Measurements from ENCODE around the gene ATRN. TPM values are rescaled to one million over a fixed set of nuclear protein-coding genes. Genes with fewer than 3 reads are reported as not detected.
A peak's percentile ranks its signal among the peaks of the same experiment; 100 is the strongest.

Gene ATRN
- total and polyA plus RNA-seq, 4 donors = 4.2 to 38.5 (median 21.2) TPM

DNA sequence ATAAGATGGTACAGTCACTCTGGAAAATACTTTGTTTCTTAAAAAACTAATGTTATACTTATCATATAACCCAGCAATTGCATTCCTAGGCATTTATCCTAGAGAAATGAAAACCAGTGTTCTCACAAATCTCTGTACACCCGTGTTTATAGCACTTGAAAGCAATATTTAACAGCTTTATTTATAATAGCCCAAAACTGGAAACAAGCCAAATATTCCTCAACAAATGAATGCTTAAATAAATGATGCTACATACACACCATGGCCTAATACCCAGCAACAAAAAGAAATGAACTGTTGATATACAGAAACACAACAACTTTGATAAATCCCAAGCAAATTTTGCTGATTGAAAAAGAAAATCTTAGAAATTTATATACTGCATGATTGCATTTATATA lies 141.1 kb downstream of the ATRN start:
- Histone ChIP-seq H3K9ac (ENCODE audit: insufficient read depth in 1 of 2, low read length in 2 of 2) (no peak overlapping the region), H3K9me3 (ENCODE audit: control insufficient read depth in 4 of 4, insufficient read depth in 3 of 4, low read length in 3 of 4) (no peaks in the 10 kb centered on the region), H3K4me1 (ENCODE audit: control insufficient read depth in 5 of 5, insufficient read depth in 5 of 5, low read length in 5 of 5) (peaks cover 0 to 43% (median 9%) of the 10 kb centered on the region in 5 donors), H3K27ac (ENCODE audit: low read depth in 1 of 2, low read length in 1 of 2) (no peak overlapping the region), H3K27me3 (ENCODE audit: control insufficient read depth in 3 of 3, insufficient read depth in 3 of 3, low read length in 2 of 3) (no peaks in the 10 kb centered on the region), H3K4me3 (no peak overlapping the region), H3K36me3 (ENCODE audit: control insufficient read depth in 4 of 4, insufficient read depth in 4 of 4, low read length in 4 of 4) (no peaks in the 10 kb centered on the region)
- WGBS, 2 donors = 32 to 58% methylated on average over 1 of the region's 1 CpG
- no peak for ATAC-seq (ENCODE audit: insufficient read depth, low FRiP score)
- DNase-seq = peak in 2 of 3 donors; percentile 65 to 70
- TF ChIP-seq, protein P1, sequence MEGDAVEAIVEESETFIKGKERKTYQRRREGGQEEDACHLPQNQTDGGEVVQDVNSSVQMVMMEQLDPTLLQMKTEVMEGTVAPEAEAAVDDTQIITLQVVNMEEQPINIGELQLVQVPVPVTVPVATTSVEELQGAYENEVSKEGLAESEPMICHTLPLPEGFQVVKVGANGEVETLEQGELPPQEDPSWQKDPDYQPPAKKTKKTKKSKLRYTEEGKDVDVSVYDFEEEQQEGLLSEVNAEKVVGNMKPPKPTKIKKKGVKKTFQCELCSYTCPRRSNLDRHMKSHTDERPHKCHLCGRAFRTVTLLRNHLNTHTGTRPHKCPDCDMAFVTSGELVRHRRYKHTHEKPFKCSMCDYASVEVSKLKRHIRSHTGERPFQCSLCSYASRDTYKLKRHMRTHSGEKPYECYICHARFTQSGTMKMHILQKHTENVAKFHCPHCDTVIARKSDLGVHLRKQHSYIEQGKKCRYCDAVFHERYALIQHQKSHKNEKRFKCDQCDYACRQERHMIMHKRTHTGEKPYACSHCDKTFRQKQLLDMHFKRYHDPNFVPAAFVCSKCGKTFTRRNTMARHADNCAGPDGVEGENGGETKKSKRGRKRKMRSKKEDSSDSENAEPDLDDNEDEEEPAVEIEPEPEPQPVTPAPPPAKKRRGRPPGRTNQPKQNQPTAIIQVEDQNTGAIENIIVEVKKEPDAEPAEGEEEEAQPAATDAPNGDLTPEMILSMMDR (IDR thresholded peaks at IDR 0.05; ENCODE audit: control extremely low read depth, extremely low read depth) = no peak

DNA sequence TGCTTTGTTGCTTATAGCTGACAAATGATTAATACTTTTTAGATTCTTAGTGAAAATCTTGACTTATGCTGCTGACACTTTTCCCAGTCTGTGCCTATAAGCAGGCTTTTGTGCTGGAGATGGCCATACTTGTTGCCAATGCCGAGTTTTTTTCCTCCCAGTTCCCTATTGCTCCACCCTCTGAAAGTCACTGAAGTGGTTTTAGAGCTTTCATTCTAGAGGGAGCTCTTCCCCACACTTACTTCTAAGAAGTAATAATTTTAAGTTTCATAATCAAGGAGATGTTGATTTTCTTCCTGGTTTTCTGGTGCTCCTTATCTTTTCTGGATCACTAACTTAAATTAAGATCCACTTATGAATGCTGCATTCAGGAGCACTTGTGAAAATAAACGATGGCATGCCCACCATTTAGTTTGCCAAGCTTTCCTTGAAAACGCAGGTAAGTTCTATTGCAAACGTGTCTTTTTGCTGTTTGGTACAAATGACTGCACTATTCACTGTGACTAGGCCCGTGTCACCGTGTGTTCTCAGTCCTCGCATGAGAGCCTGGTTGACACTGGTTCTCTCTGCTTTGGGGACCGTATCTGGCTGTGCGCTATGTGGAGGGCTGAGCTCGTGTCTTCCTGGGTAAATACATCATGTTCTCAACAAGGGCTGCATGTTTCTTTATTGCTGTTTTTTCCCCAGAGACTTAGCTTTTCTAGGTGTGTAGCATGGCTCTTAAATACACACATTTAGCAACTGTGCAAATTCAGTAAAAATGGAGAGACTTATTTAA lies 142.2 kb downstream of the ATRN start:
- Histone ChIP-seq H3K4me1 (ENCODE audit: control insufficient read depth in 5 of 5, insufficient read depth in 5 of 5, low read length in 5 of 5) (peaks cover 0 to 45% (median 9%) of the 10 kb centered on the region in 5 donors), H3K27ac (ENCODE audit: low read depth in 1 of 2, low read length in 1 of 2) (peak overlapping the region in 1 of 2 donors; percentile 68), H3K9ac (ENCODE audit: insufficient read depth in 1 of 2, low read length in 2 of 2) (no peak overlapping the region), H3K36me3 (ENCODE audit: control insufficient read depth in 4 of 4, insufficient read depth in 4 of 4, low read length in 4 of 4) (peaks cover 0 to 6% (median 0%) of the 10 kb centered on the region in 4 donors), H3K27me3 (ENCODE audit: control insufficient read depth in 3 of 3, insufficient read depth in 3 of 3, low read length in 2 of 3) (no peaks in the 10 kb centered on the region), H3K9me3 (ENCODE audit: control insufficient read depth in 4 of 4, insufficient read depth in 3 of 4, low read length in 3 of 4) (no peaks in the 10 kb centered on the region), H3K4me3 (no peak overlapping the region)
- DNase-seq (peak in 1 of 3 donors; percentile 56), ATAC-seq (ENCODE audit: insufficient read depth, low FRiP score) (no peak)
- TF ChIP-seq, protein P1 (IDR thresholded peaks at IDR 0.05; ENCODE audit: control extremely low read depth, extremely low read depth) = no peak
- 69 to 86% methylated on average over 10 of the region's 10 CpGs for whole genome bisulfite sequencing, 2 donors

DNA sequence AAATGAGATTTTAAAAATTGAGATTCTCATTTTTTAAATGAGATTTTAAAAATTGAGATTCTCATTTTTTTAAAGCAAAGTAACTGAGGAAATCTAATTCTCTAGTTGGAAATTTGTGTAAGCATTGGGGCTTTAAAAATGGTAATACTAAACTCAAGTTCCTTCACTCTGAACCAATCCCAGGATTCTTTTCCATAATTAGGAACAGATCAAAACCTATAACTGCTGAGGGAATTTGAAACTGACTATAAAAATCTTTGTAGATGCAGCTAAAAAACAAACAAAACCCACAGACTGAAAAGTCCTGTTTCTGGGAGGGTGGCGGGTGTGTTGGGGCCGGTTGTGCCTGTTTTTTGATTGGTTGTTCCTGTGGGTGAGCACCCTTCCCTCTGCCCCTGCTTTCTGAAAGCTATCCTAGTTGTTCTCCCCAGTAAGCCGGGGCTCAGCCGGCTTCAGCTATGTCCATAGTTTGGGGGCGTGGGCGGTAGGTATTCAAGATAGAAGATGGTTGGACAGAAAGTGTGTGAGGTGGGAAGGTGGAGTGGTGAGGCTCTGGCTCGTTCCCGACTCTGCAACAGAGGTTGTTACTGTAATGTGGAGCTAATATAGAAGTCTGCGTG lies 143.1 kb downstream of the ATRN start:
- WGBS, 2 donors = 69 to 87% methylated on average over 9 of the region's 9 CpGs
- ATAC-seq (ENCODE audit: insufficient read depth, low FRiP score) = no peak

More for the DNA sequence above, 143.1 kb downstream of the ATRN start:
- peaks cover 0 to 45% (median 9%) of the 10 kb centered on the region in 5 donors for H3K4me1 ChIP-seq (ENCODE audit: control insufficient read depth in 5 of 5, insufficient read depth in 5 of 5, low read length in 5 of 5)
- peaks cover 0 to 7% (median 0%) of the 10 kb centered on the region in 4 donors for H3K36me3 ChIP-seq (ENCODE audit: control insufficient read depth in 4 of 4, insufficient read depth in 4 of 4, low read length in 4 of 4)
- no peak overlapping the region for H3K4me3 ChIP-seq
- H3K9me3 ChIP-seq (ENCODE audit: control insufficient read depth in 4 of 4, insufficient read depth in 3 of 4, low read length in 3 of 4) = no peaks in the 10 kb centered on the region
- no peak for DNase-seq
- H3K27me3 ChIP-seq (ENCODE audit: control insufficient read depth in 3 of 3, insufficient read depth in 3 of 3, low read length in 2 of 3) = no peaks in the 10 kb centered on the region
- no peak overlapping the region for H3K27ac ChIP-seq (ENCODE audit: low read depth in 1 of 2, low read length in 1 of 2)
- no peak overlapping the region for H3K9ac ChIP-seq (ENCODE audit: insufficient read depth in 1 of 2, low read length in 2 of 2)
- TF ChIP-seq, protein P1 (IDR thresholded peaks at IDR 0.05; ENCODE audit: control extremely low read depth, extremely low read depth) = no peak

All from lung (tissue), 12 donors.